NCI-H1092 treated with DMSO at 0.1 percent for 48 hours (cell line): ENCODE measurements around the gene KLK5.

Experiments
- DNase-seq: peaks from one replicate; lab custom pipeline; 2025; lab: John Stamatoyannopoulos, UW

The KLK5 gene

DNA sequence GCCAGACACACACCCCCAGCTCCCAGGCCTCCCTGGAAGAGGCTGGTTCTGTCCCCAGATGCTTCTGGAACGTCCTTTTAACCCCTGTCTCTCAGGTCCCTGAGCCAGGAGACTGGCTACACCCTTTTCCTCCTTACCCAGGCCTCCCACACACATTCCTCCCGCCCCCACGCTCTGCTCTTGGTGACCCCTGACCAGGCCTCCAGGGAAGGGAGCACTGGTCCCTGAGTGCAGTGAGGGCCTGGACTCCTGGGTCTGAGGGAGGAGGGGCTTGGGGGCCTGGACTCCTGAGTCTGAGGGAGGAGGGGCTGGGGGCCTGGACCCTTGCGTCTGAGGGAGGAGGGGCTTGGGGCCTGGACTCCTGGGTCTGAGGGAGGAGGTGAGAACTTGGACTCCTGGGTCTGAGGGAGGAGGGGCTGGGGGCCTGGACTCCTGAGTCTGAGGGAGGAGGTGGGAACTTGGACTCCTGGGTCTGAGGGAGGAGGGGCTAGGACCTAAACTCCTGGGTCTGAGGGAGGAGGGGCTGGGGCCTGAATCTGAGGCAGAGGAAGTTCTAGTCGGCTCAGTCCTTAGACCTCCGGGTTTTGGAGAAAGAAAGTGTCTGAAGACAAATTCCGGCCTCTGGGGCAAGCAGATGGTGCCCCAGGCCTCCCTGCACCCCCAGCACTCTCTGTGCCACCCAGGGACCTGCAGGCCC is 16.0 kb upstream of the KLK5 start:
- DNase-seq, result no peak

DNA sequence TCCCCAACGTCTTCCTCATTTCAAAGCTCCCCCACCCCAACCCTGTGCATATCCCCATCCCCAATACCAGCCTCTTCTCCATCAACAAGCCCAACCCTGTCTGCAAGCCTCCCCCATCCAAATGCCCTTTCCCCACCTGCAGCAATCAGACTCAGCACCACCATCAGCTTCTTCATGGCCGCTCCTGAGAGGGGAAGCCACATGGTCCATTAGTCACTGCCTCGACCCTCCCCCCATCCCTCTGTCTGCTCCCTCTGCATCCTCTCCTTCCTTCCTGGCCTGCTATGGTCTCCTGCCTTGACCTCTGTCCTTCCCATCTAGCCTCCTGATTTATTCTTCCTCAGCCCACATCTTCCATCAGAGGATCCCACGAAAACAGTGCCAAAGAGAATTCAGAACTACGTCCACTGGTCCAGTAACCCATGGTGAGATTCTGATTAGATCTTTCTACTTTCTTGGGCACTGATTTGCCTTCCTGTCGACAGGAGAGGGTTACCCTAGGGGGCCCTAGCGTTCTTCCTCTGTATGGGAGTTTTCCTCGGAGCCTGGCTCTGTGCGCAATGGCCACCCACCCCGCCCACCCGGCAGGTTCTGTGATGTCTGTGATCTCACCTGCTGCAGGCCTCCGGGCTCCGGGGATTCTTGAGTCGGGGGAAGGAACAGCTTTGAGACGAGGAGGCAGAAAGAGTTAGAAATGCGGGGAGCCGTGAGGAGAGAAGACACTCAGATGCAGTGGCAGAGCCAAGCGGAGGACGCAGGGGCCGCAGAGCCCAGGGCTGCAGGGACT is 15.3 kb upstream of the KLK5 start:
- DNase-seq, result no peak

GRCh38 chr19:50964266-50964665 is 11.4 kb upstream of the KLK5 start:
- DNase-seq, result no peak

GRCh38 chr19:50963381-50963780 is 10.5 kb upstream of the KLK5 start:
- no peak for DNase-seq

GRCh38 chr19:50962245-50962644 is 9.4 kb upstream of the KLK5 start:
- no peak for DNase-seq

DNA sequence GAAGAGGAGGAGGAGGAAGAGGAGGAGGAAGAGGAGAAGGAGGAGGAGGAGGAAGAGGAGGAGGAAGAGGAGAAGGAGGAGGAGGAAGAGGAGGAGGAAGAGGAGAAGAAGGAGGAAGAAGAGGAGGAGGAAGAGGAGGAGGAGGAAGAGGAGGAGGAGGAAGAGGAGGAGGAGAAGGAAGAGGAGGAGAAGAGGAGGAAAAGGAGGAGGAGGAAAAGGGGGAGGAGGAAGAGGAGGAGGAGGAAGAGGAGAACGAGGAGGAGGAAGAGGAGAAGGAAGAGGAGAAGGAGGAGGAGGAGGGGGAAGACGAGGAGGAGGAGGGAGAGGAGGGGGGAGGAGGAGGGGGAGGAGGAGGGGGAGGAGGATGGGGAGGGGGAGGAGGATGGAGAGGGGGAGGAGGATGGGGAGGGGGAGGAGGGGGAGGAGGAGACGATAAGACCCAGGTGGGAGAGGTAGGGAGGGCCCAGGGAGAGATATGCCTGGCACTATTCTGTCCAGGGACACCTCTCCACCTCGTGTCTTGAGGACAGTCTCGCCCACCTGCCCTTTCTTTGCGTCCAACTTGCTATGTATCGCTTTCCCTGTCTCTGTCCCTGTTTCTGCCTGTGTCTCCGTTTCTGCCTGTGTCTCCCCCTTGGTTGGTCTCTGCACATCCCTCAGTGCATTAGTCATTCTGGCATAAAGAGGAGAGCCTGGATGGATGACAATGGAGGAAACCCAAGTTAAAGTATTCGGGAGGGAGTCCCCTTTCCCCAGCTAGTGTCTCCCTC is 7.1 kb upstream of the KLK5 start:
- DNase-seq, result no peak

GRCh38 chr19:50957587-50957986 is 4.7 kb upstream of the KLK5 start:
- DNase-seq, result no peak

- DNase-seq, result no peak
These were observed 3.0 kb downstream of the KLK5 start for GRCh38 chr19:50949861-50950260.

DNA sequence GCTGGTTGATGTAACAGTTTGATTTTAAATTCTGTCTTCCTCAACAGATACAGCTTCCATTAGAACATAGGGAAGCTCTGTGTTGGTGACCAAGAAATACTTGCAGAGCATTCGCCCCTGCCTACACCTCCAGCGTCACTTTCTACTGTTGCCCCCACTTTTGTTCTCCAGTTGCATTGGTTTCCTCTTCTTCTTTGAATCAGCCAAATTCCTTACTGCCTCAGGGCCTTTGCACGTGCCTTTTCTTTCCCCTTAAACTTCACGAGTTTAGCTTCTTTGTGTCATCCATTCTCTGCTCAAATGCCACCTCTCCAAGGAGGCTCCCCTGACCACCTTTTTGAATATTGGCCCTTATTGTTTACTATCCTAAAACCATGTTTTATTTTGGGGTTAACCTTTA is 5.7 kb downstream of the KLK5 start:
- no peak for DNase-seq

- no peak for DNase-seq
These were observed 8.0 kb downstream of the KLK5 start for GRCh38 chr19:50944795-50945194.

- no peak for DNase-seq
These were observed 9.6 kb downstream of the KLK5 start for GRCh38 chr19:50943074-50943828.

GRCh38 chr19:50939596-50939995 is 13.2 kb downstream of the KLK5 start:
- no peak for DNase-seq

- no peak for DNase-seq
These were observed 19.2 kb downstream of the KLK5 start for GRCh38 chr19:50933640-50934039.

DNA sequence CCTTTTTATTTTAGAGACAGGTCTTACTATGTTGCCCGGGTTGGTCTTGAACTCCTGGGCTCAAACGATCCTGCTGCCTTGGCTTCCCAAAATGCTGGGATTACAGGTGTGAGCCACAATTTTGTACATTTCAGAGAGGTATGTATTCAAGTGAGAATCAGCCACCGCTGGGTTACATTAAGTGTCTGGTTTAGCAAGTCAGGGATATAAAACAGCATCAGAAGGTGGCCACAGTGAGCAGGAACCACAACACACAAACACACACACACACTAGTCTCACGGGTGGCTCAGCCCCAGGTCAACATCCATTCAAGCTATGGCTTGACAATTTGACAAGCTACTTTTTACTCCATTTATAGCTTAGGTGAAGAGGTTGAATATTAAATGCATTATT is 20.2 kb downstream of the KLK5 start:
- DNase-seq, result no peak

DNA sequence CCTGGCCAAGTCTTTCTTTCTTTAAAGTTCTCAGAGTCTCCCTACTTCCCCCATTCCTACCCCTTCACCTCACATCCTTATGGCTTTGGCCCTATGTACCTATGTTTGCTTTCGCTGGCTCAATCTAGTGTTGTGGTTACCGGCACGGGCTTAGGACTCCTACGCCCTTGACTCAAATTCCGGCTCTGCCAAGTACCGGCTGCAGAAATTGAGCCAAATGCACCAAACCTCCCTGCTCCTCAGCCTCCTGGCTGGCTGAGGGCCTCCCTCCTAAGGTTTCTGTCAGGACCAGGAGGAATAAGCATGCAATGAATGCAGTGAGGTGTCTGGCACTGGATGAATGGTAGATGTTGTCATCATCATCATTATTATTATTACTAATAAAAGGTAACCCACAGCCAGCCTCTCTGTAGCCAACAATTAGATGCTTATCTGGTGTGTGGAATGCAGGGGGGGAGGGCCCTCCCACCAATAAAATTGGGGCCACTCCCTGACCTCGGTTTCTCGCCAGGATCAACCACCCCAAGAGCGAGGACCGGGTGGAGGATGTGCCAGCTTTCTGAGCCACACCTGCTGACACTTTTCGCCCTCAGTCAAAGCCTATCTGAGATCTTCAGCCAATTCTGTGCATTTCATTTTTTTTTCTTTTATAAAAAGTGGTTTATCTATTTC is 20.7 kb downstream of the KLK5 start:
- DNase-seq, result no peak

DNA sequence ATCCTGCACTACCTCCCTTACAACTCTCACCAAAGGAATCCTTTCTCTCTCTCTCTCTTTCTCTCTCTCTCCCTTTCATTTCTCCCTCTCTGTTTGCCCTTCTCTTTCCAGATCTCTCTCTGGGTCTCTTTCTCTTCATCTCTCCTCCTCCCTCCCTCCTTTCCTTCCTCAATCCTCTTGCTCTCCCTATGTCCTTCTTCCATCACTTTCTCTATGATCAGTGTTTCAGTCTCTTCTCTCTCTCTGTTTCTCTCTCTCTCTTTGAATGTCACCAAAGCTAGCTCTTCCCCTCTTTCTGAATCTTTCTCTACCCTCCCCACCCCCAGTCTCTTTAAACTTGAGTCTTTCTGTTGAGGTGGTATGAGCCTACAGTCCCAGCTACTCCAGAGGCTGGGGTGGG is 21.8 kb downstream of the KLK5 start:
- no peak for DNase-seq

DNA sequence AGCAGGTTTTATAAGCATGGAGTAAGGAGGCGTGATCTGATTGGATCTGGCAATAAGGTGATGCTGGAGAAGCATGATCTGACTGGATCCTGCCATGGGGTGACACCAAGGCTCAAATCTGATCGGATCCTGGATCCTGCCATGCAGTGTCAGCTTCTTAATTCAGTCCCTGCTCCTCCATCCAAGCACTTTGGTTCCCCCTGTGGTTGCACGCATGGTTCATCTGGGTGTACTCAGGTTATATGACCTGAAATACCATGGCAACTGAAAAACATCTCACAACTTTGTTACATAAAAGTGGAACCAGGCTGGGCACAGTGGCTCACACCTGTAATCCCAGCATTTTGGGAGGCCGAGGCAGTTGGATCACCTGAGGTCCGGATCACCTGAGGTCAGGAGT is 24.0 kb downstream of the KLK5 start:
- DNase-seq, result no peak

- no peak for DNase-seq
These were observed 26.7 kb downstream of the KLK5 start for GRCh38 chr19:50926144-50926543.

DNA sequence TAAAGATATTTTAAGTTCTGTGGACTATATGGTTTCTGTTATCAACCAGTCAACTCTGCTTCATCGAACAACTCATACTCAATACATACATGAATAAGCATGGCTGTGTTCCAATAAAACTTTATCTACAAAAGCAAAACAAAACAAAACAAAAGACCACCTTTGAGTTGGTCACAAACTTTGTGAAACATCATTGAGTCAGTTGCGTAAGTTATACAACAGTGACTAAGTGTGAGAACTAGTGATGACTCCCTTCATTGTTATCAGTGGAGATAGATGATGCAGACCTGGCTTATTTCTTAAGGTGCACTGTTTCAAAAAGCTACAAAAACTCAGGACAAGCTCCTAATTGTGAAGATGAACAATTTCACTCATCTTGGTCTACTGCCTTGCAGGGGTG is 27.1 kb downstream of the KLK5 start:
- no peak for DNase-seq

GRCh38 chr19:50924586-50924985 is 28.3 kb downstream of the KLK5 start:
- no peak for DNase-seq

DNA sequence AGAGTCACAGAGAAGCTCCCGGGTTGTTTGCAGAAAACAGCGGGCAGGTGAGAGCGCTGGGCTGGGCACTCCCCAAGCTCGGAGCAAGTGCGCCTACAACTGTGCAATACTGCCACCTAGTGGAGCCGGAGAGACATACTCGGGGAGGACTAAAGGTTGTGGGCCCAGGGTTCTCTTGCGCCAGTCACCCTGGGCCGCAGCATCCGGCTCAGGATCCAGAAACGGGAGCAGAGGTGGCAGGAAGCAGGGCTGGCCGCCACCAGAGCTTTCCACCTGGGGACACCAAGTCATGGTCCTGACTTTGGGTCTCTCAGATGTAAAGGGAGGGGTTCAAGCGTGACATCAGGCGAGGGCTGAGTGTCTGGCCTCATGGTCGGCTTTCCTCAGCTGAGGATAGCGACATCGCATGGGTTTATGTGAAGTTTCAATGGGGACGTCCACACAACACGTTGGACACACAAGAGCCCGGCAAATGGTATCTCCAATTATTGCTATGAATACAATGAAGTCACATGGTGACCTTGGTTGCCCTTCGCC is 30.5 kb downstream of the KLK5 start:
- DNase-seq, result peak; percentile 54
